GM13977 (cell line): ENCODE results near the gene CASK.

Experiments used
- DNase-seq: peaks from one replicate; pipeline ENCODE4 v3.0.0; 2012; ENCODE audit warnings: low spot score
- in situ Hi-C: fragments of 300-500 bp; cut with MboI; formaldehyde crosslinking; loops from one replicate; pipeline ENCODE4 v1.12.0; 2022; ENCODE audit warnings: low sequenced_read_pairs, low pct_unique_long_range_greater_than_20kb, mixed read lengths, inconsistent platforms; ENCODE audit not compliant: unreplicated experiment
- TF ChIP-seq, protein P1 (sequence below): IDR thresholded peaks from 2 replicates; pipeline ENCODE4 v1.5.1; 2012; ENCODE audit warnings: mild to moderate bottlenecking, control low read depth; ENCODE audit not compliant: insufficient read depth; ENCODE audit errors: extremely low read depth, missing control alignments

CASK gene

DNA sequence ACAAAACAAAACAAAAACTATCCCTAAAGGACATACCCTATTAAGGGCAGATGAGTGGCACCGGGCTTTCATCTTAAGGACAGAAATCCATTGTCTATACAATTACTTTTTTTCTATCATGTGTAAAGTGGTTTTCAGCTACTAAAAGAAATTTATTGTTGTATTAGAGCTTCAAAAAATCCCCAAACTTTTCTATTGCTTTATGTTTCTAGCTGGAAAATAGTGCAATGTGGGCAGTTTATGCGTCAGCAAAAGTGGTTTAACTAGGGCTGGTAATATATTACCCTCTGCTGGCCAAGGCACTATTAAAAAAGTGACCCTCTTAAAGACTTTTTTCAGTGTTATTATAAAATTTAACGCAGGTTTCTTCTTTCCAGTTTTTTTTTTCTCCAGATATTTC is 214.9 kb downstream of the CASK start:
- in situ Hi-C loops: no loop called here
- TF ChIP-seq, protein P1, sequence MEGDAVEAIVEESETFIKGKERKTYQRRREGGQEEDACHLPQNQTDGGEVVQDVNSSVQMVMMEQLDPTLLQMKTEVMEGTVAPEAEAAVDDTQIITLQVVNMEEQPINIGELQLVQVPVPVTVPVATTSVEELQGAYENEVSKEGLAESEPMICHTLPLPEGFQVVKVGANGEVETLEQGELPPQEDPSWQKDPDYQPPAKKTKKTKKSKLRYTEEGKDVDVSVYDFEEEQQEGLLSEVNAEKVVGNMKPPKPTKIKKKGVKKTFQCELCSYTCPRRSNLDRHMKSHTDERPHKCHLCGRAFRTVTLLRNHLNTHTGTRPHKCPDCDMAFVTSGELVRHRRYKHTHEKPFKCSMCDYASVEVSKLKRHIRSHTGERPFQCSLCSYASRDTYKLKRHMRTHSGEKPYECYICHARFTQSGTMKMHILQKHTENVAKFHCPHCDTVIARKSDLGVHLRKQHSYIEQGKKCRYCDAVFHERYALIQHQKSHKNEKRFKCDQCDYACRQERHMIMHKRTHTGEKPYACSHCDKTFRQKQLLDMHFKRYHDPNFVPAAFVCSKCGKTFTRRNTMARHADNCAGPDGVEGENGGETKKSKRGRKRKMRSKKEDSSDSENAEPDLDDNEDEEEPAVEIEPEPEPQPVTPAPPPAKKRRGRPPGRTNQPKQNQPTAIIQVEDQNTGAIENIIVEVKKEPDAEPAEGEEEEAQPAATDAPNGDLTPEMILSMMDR: no peak
- DNase-seq: no peak

DNA sequence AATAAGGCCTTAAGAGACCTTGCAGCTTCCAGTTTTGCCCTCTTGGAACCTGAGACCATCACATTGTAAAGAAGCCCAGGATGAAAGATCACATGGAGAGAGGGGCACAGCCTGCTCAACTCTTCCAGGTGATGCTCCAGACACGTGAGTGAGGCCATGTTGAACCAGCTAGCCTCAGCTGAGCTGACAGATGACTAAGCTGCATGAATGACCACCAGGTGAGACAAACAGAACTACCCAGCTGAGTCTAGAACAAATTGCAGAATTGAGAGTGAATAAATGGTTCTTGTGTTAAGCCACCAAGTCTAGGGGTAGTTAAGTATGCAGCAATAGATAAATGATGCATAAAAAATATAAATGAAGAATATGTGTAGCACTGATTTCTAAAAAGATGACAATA is 216.1 kb downstream of the CASK start:
- DNase-seq: no peak
- TF ChIP-seq, protein P1: no peak
- in situ Hi-C loops: no loop called here

DNA sequence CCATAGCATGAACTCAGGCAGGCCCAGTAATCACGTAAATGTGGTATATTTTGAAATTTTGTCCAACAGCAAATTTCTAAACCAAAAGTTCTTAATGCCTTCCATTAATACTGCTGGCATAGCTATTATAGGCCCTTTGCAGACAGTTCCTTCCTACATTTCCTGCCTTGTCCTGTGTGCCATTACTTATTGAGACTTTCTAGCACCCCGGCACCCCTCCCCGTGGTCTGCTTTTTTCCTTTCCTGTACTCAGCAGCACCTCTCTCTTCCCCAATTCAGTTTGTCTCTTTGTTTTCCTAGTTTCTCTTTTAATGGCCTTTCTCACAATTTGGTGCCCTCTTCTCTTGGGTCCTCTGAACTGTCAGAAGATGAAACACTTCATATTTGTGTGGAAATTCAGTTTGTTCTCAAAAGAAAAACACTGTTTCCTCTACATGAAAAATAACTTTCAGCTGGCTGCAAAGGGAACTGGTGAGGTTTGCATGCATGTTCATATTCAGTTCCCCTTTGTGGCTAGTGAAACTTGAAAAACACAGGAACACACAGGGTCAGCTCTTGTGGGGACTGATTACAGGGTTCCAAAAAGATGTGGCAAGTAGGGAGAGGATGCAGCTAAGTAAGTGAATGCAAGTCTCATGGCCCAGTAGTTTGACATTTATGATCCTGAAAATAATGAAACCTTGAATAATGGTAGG is 217.5 kb downstream of the CASK start:
- in situ Hi-C loops: no loop called here
- TF ChIP-seq, protein P1: no peak
- DNase-seq: no peak

DNA sequence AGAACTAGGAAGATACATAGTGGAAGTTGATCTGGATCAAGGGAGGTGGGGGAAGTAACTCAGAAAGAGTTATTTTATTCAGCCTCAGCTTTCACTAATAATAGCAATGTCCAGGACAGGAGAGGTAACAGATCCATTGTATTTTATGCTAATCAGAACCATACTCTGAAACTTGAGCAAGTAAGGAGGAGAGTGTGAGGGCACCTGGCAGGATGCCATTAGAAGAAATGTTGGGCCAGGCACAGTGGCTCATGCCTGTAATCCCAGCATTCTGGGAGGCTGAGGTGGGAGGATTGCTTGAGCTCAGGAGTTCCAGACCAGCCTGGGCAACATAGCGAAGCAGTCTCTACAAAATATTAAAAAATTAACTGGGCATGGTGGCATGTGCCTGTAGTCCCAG is 218.3 kb downstream of the CASK start:
- TF ChIP-seq, protein P1: no peak
- DNase-seq: no peak
- in situ Hi-C loops: no loop called here

DNA sequence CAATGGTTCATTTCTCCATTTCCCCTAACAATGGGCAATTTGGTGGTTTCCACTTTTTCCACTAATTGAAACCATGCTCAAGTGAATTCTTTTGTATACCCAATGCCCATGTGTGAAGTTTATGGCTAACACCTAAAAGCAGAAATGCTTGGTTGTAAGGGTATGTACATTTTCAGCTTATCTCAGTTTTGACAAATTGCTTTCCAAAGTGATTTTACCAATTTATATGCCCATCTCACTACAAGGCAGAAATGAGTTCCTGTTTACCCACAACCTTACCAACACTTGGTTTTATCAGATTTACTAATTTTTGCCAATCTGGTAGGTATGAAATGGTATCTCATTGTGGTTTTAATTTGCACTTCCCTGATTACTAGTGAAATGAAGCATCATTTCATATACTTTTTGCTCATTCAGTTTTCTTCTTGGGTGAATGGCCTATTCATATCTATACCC is 219.8 kb downstream of the CASK start:
- TF ChIP-seq, protein P1: no peak
- no peak for DNase-seq
- in situ Hi-C loops: no loop called here

DNA sequence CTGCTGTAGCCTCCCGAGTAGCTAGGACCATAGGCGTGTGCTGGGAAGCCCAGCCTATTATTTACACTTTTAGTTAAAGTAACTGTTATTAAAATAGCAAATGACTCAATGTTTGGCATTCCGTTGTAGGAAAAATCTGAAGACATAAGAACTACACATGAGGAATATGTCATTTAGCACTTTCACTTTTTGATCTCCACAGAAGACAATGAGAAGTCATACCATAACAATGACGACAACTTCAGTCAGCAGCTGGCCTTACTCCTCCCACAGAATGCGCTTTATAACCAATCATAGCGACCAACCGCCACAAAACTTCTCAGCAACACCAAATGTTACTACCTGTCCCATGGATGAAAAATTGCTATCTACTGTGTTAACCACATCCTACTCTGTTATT is 227.9 kb downstream of the CASK start:
- TF ChIP-seq, protein P1: no peak
- in situ Hi-C loops: no loop called here
- no peak for DNase-seq

DNA sequence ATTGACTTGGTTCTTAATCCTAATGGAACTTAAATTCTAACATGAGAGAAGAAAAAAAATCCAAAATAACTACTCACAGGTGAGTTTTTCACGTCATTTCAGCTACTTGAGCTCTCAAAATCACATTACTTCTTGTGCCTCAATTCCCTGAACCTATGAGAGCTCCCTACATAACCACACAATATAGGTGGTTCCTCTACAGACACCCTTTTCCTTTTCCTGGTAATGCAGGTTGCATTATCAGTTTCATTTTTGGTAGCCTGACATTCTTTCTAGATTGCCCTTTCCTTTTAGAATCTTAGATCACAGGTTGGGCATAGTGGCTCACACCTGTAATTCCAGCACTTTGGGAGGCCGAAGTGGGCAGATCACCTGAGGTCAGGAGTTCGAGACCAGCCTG is 230.3 kb downstream of the CASK start:
- DNase-seq: no peak

More for the DNA sequence above, 230.3 kb downstream of the CASK start:
- TF ChIP-seq, protein P1: no peak
- in situ Hi-C loops: no loop called here
